ENCODE results near the gene CLN3. TPM values are rescaled to one million over a fixed set of nuclear protein-coding genes. Genes with fewer than 3 reads are reported as not detected.
A peak's percentile ranks its signal among the peaks of the same experiment; 100 is the strongest.

The CLN3 gene
- total and polyA plus RNA-seq, 2 of the 13 experiments (the other 11 are each of a cell fraction or from before 2014, with no cell fraction given), result 23.4 to 46.8 TPM

DNA sequence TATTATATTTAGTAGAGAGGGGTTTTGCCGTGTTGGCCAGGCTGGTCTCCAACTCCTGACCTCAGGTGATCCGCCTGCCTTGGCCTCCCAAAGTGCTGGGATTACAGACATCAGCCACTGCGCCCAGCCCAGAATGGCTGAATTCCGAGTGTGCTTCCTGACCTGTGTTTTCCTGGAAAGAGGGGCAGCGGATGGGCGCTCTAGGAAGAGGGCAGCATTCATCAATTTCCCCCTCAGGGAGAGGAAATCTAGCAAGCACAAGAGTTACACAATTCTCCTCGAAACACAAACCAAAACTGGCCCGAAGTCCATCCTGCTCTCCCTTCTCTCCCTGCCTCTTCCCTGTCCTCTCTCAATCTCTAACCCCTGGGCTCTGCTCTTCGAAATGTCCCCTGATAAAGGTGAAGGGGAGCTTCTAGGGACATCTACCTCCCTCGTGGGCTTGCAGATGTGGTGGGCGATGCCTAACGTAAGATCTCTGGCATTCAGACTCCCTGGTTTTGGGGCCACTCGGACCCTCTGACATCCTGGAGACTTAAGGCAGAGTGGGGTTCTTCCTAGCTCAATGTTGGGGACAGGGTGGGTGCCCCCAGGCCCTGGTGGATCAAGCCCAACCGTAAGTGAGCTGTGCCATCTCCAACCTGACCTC is 13.7 kb upstream of the CLN3 start (continued):
- TF ChIP-seq, protein P1, sequence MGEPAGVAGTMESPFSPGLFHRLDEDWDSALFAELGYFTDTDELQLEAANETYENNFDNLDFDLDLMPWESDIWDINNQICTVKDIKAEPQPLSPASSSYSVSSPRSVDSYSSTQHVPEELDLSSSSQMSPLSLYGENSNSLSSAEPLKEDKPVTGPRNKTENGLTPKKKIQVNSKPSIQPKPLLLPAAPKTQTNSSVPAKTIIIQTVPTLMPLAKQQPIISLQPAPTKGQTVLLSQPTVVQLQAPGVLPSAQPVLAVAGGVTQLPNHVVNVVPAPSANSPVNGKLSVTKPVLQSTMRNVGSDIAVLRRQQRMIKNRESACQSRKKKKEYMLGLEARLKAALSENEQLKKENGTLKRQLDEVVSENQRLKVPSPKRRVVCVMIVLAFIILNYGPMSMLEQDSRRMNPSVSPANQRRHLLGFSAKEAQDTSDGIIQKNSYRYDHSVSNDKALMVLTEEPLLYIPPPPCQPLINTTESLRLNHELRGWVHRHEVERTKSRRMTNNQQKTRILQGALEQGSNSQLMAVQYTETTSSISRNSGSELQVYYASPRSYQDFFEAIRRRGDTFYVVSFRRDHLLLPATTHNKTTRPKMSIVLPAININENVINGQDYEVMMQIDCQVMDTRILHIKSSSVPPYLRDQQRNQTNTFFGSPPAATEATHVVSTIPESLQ (CRISPR knock-in tag; conservative IDR thresholded peaks at IDR 0.05), result no peak
- TF ChIP-seq ERF (CRISPR knock-in tag; IDR thresholded peaks at IDR 0.05) (peak; percentile 92), HIVEP1 (CRISPR knock-in tag; IDR thresholded peaks at IDR 0.05) (no peak), ZBTB1 (CRISPR knock-in tag; IDR thresholded peaks at IDR 0.05; ENCODE audit: borderline replicate concordance) (no peak), ZNF460 (CRISPR knock-in tag; IDR thresholded peaks at IDR 0.05; ENCODE audit: borderline replicate concordance) (peak; percentile 41; the same call in 1 of the 2 replicates), ATM (IDR thresholded peaks at IDR 0.05; ENCODE audit: borderline replicate concordance) (no peak), PHF20 (CRISPR knock-in tag; IDR thresholded peaks at IDR 0.05) (no peak), ELF3 (CRISPR knock-in tag; IDR thresholded peaks at IDR 0.05) (peak; percentile 93), DR1 (CRISPR knock-in tag; IDR thresholded peaks at IDR 0.05) (no peak), ZNF292 (CRISPR knock-in tag; IDR thresholded peaks at IDR 0.05; ENCODE audit: borderline replicate concordance, low read depth) (peak; percentile 90; the same call in 1 of the 2 replicates), ZNF792 (CRISPR knock-in tag; IDR thresholded peaks at IDR 0.05) (peak; percentile 34; the same call in 1 of the 2 replicates), ATF7 (IDR thresholded peaks at IDR 0.05) (0 out of 2 replicates have a peak, but pooled peaks have one; percentile 4), ATF7 (CRISPR knock-in tag; IDR thresholded peaks at IDR 0.05) (no peak), STAT5B (CRISPR knock-in tag; IDR thresholded peaks at IDR 0.05) (no peak; the same call in 1 of the 2 replicates), PHF21A (CRISPR knock-in tag; IDR thresholded peaks at IDR 0.05) (peak; percentile 93), PPARG (CRISPR knock-in tag; conservative IDR thresholded peaks at IDR 0.05) (peak; percentile 68), STAG1 (CRISPR knock-in tag; IDR thresholded peaks at IDR 0.05) (peak; percentile 37), ZNF430 (CRISPR knock-in tag; IDR thresholded peaks at IDR 0.05) (peak; percentile 77)
- TF ChIP-seq, protein P2, sequence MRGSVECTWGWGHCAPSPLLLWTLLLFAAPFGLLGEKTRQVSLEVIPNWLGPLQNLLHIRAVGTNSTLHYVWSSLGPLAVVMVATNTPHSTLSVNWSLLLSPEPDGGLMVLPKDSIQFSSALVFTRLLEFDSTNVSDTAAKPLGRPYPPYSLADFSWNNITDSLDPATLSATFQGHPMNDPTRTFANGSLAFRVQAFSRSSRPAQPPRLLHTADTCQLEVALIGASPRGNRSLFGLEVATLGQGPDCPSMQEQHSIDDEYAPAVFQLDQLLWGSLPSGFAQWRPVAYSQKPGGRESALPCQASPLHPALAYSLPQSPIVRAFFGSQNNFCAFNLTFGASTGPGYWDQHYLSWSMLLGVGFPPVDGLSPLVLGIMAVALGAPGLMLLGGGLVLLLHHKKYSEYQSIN (CRISPR knock-in tag; IDR thresholded peaks at IDR 0.05; ENCODE audit: borderline replicate concordance), result no peak
- TF ChIP-seq, protein P3, sequence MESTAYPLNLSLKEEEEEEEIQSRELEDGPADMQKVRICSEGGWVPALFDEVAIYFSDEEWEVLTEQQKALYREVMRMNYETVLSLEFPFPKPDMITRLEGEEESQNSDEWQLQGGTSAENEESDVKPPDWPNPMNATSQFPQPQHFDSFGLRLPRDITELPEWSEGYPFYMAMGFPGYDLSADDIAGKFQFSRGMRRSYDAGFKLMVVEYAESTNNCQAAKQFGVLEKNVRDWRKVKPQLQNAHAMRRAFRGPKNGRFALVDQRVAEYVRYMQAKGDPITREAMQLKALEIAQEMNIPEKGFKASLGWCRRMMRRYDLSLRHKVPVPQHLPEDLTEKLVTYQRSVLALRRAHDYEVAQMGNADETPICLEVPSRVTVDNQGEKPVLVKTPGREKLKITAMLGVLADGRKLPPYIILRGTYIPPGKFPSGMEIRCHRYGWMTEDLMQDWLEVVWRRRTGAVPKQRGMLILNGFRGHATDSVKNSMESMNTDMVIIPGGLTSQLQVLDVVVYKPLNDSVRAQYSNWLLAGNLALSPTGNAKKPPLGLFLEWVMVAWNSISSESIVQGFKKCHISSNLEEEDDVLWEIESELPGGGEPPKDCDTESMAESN (CRISPR knock-in tag; conservative IDR thresholded peaks at IDR 0.05), result no peak
- TF ChIP-seq, protein P4, sequence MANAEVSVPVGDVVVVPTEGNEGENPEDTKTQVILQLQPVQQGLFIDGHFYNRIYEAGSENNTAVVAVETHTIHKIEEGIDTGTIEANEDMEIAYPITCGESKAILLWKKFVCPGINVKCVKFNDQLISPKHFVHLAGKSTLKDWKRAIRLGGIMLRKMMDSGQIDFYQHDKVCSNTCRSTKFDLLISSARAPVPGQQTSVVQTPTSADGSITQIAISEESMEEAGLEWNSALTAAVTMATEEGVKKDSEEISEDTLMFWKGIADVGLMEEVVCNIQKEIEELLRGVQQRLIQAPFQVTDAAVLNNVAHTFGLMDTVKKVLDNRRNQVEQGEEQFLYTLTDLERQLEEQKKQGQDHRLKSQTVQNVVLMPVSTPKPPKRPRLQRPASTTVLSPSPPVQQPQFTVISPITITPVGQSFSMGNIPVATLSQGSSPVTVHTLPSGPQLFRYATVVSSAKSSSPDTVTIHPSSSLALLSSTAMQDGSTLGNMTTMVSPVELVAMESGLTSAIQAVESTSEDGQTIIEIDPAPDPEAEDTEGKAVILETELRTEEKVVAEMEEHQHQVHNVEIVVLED (CRISPR knock-in tag; IDR thresholded peaks at IDR 0.05; ENCODE audit: borderline replicate concordance), result no peak
- TF ChIP-seq, protein P5, sequence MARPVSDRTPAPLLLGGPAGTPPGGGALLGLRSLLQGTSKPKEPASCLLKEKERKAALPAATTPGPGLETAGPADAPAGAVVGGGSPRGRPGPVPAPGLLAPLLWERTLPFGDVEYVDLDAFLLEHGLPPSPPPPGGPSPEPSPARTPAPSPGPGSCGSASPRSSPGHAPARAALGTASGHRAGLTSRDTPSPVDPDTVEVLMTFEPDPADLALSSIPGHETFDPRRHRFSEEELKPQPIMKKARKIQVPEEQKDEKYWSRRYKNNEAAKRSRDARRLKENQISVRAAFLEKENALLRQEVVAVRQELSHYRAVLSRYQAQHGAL (CRISPR knock-in tag; IDR thresholded peaks at IDR 0.05; ENCODE audit: not compliant biosample characterization), result peak; percentile 35

Measured in HepG2 (cell line).